SK-N-SH (cell line): Measurements from ENCODE around the gene DUS2. TPM values are rescaled to one million over a fixed set of nuclear protein-coding genes. Genes with fewer than 3 reads are reported as not detected.

Experiments used
- CTCF ChIA-PET: fragments of 300-600, 350-600 bp; formaldehyde crosslinking; extraction: SDS; loops from one replicate; lab custom pipeline; 2021; lab: Yijun Ruan, JAX
- POLR2A ChIA-PET: fragments of 350-600 bp; sonication (Branson Sonifier 250); formaldehyde crosslinking; extraction: SDS; loops from one replicate; lab custom pipeline; 2020; ENCODE audit warnings: antibody characterized with exemption, inconsistent platforms; lab: Yijun Ruan, JAX
- DNase-seq: peaks from one replicate; pipeline ENCODE4 v3.0.0; 2012
- H2AFZ ChIP-seq: fragments of 200-600 bp; sonication (generic); 2 replicates; pipeline ENCODE4 v1.8.1; 2016; ENCODE audit warnings: antibody characterized with exemption, mild to moderate bottlenecking, low read depth
- H3F3A ChIP-seq: fragments of 200-600 bp; sonication (generic); replicated peaks from 2 replicates; pipeline ENCODE3; 2016; ENCODE audit warnings: antibody characterized with exemption, mild to moderate bottlenecking; ENCODE audit not compliant: insufficient read depth
- H3K27ac ChIP-seq, 2 experiments: fragments of 200-500 bp in 1 of 2; fragments of 200-600 bp in 1 of 2; sonication (Bioruptor generic) in 1 of 2; sonication (generic), shearing (Covaris generic) in 1 of 2; 2 replicates each; pipeline versions ENCODE4 v1.5.1 to v1.6.1; 2014 to 2016; ENCODE audit warnings: low read depth in 2 of 2, inconsistent platforms in 1 of 2, low read length in 1 of 2, mild to moderate bottlenecking in 1 of 2, mixed read lengths in 1 of 2
- H3K27me3 ChIP-seq: fragments of 200-600 bp; sonication (generic), shearing (Covaris generic); 2 replicates; pipeline ENCODE4 v1.6.1; 2016; ENCODE audit warnings: mixed run types; ENCODE audit not compliant: insufficient read depth
- H3K36me3 ChIP-seq, 2 experiments: fragments of 200-500 bp in 1 of 2; fragments of 200-600 bp in 1 of 2; sonication (Bioruptor generic) in 1 of 2; sonication (generic) in 1 of 2; replicated peaks in 1 of 2; 2 replicates each; pipeline versions ENCODE3 to v1.5.1; 2014 to 2016; ENCODE audit warnings: low read length in 1 of 2, mild to moderate bottlenecking in 1 of 2; ENCODE audit not compliant: insufficient read depth in 2 of 2, control insufficient read depth in 1 of 2
- H3K4me1 ChIP-seq, 2 experiments: fragments of 200-500 bp in 1 of 2; fragments of 200-600 bp in 1 of 2; sonication (Bioruptor generic) in 1 of 2; sonication (generic), shearing (Covaris generic) in 1 of 2; 2 replicates each; pipeline versions ENCODE4 v1.5.1 to v1.6.1; 2014 to 2016; ENCODE audit warnings: low read depth in 1 of 2, low read length in 1 of 2, mixed run types in 1 of 2; ENCODE audit not compliant: insufficient read depth in 2 of 2, control insufficient read depth in 1 of 2
- H3K4me2 ChIP-seq: fragments of 200-600 bp; sonication (generic), shearing (Covaris generic); 2 replicates; pipeline ENCODE4 v1.6.1; 2017; ENCODE audit warnings: mixed run types
- H3K4me3 ChIP-seq, 2 experiments: fragments of 200-500 bp in 1 of 2; fragments of 200-600 bp in 1 of 2; sonication (Bioruptor generic) in 1 of 2; sonication (generic), shearing (Covaris generic) in 1 of 2; 2 replicates each; pipeline versions ENCODE4 v1.5.1 to v1.8.1; 2014 to 2016; ENCODE audit warnings: low read depth in 2 of 2, inconsistent platforms in 1 of 2, low read length in 1 of 2, mild to moderate bottlenecking in 1 of 2, mixed read lengths in 1 of 2, moderate library complexity in 1 of 2
- H3K79me2 ChIP-seq: fragments of 200-600 bp; sonication (generic); 2 replicates; pipeline ENCODE4 v1.8.1; 2017; ENCODE audit warnings: mild to moderate bottlenecking; ENCODE audit not compliant: insufficient read depth
- H3K9ac ChIP-seq: fragments of 200-600 bp; sonication (generic); 2 replicates; pipeline ENCODE4 v1.6.1; 2017; ENCODE audit warnings: mixed run types
- H3K9me2 ChIP-seq: fragments of 200-600 bp; sonication (generic); 2 replicates; pipeline ENCODE4 v1.6.1; 2017; ENCODE audit warnings: mixed run types
- H3K9me3 ChIP-seq: fragments of 200-600 bp; sonication (generic); 2 replicates; pipeline ENCODE4 v1.6.1; 2017; ENCODE audit warnings: mixed run types, mild to moderate bottlenecking, moderate library complexity
- H4K20me1 ChIP-seq: fragments of 200-600 bp; sonication (generic); 2 replicates; pipeline ENCODE4 v1.6.1; 2017; ENCODE audit warnings: mild to moderate bottlenecking, mixed run types; ENCODE audit not compliant: insufficient read depth
- CTCF ChIP-seq: fragments of 200-600 bp; sonication (generic); IDR thresholded peaks from 2 replicates; pipeline ENCODE4 v1.6.1; 2017; ENCODE audit warnings: antibody characterized with exemption, mild to moderate bottlenecking, moderate library complexity
- ELF1 ChIP-seq: IDR thresholded peaks from 2 replicates; pipeline ENCODE4 v1.4.0; 2012
- FOSL2 ChIP-seq: IDR thresholded peaks from 2 replicates; pipeline ENCODE4 v1.4.0; 2012; ENCODE audit warnings: low read depth, mild to moderate bottlenecking, moderate library complexity, borderline replicate concordance
- FOXJ3 ChIP-seq: sonication (generic); formaldehyde crosslinking; IDR thresholded peaks from 2 replicates; pipeline ENCODE4 v1.5.1; 2020; ENCODE audit warnings: mild to moderate bottlenecking, missing genetic modification reagents
- IRF3 ChIP-seq: fragments of 150-350 bp; IDR thresholded peaks from 2 replicates; pipeline ENCODE4 v1.6.1; 2016; ENCODE audit warnings: mild to moderate bottlenecking, low read depth, low read length
- JUND ChIP-seq: IDR thresholded peaks from 2 replicates; pipeline ENCODE4 v1.4.0; 2012
- NFIC ChIP-seq: IDR thresholded peaks from 2 replicates; pipeline ENCODE4 v1.4.0; 2012; ENCODE audit warnings: borderline replicate concordance
- NRF1 ChIP-seq: IDR thresholded peaks from 2 replicates; pipeline ENCODE4 v1.6.1; 2012; ENCODE audit warnings: low read depth, mild to moderate bottlenecking, low read length
- POLR2AphosphoS5 ChIP-seq: IDR thresholded peaks from 2 replicates; pipeline ENCODE4 v1.6.1; 2012; ENCODE audit warnings: low read depth, low read length
- RCOR1 ChIP-seq: fragments of 150-350 bp; IDR thresholded peaks from 2 replicates; pipeline ENCODE4 v1.6.1; 2017; ENCODE audit warnings: antibody characterized with exemption, low read length
- RXRA ChIP-seq: IDR thresholded peaks from 2 replicates; pipeline ENCODE4 v1.4.0; 2012; ENCODE audit warnings: low read depth, mild to moderate bottlenecking, borderline replicate concordance
- SMC3 ChIP-seq: IDR thresholded peaks from 2 replicates; pipeline ENCODE4 v1.6.1; 2012; ENCODE audit warnings: low read depth, low read length, improper control_type of control experiment
- TAF1 ChIP-seq: IDR thresholded peaks from 2 replicates; pipeline ENCODE4 v1.6.1; 2012; ENCODE audit warnings: low read depth, mild to moderate bottlenecking, low read length, moderate library complexity, borderline replicate concordance
- TCF12 ChIP-seq: IDR thresholded peaks from 2 replicates; pipeline ENCODE4 v1.4.0; 2012
- TEAD4 ChIP-seq: IDR thresholded peaks from 2 replicates; pipeline ENCODE4 v1.4.0; 2012; ENCODE audit warnings: mild to moderate bottlenecking, borderline replicate concordance; ENCODE audit not compliant: insufficient read depth
- YY1 ChIP-seq: IDR thresholded peaks from 2 replicates; pipeline ENCODE4 v1.4.0; 2012; ENCODE audit warnings: low read depth, mild to moderate bottlenecking
- WGBS: methylation state at CpG from one replicate; pipeline ENCODE4 v1.1.6; 2017; ENCODE audit warnings: low lambda C conversion rate; 5-methylcytosine and 5-hydroxymethylcytosine counted together
- polyA plus RNA-seq, 3 experiments: library from polyadenylated mRNA; depleted of rRNA; stranded (reverse); fragments of >200 nt; gene quantifications; 2 replicates each; pipeline ENCODE4 v1.2.3, GENCODE V29; 2012
- TF ChIP-seq, protein P1 (sequence below): fragments of 150-350 bp; IDR thresholded peaks from 2 replicates; pipeline ENCODE4 v1.6.1; 2017; ENCODE audit warnings: antibody characterized with exemption, low read length, low read depth, borderline replicate concordance
- TF ChIP-seq, protein P2 (sequence below): IDR thresholded peaks from 2 replicates; pipeline ENCODE4 v1.4.0; 2012; ENCODE audit warnings: low read depth, borderline replicate concordance

DUS2 gene
- polyA plus RNA-seq, 1 of the 3 experiments (the other 2 are of a cell fraction): 16.1 TPM

DNA sequence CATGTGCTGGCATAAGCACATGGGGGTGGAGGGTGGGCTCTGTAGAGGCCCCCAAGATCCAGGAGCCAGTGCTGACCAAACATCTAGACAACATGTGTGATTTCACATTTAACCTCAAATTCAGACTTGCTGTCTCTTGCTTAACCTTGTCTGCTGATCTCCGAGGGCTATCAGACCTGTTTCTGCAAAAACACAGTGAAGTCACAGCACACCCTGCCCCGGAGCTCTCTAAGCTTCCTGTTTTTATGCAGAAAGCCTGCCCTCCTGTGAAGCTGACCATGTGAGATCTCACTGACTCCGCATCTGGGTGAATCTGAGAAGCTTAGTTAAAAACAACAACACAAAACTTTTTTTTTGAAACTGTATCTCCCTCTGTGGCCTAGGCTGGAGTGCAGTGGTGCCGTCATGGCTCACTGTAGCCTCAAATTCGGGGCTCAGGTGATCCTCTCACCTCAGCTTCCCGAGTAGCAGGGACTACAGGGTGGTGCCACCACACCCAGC is 17.2 kb upstream of the DUS2 start:
- no peaks in the 10 kb centered on the region for H3K36me3 ChIP-seq
- TF ChIP-seq TAF1 (no peak), CTCF (no peak), YY1 (no peak), TCF12 (no peak), FOXJ3 (no peak), NRF1 (no peak), NFIC (no peak), JUND (no peak), TEAD4 (no peak)
- TF ChIP-seq, protein P1, sequence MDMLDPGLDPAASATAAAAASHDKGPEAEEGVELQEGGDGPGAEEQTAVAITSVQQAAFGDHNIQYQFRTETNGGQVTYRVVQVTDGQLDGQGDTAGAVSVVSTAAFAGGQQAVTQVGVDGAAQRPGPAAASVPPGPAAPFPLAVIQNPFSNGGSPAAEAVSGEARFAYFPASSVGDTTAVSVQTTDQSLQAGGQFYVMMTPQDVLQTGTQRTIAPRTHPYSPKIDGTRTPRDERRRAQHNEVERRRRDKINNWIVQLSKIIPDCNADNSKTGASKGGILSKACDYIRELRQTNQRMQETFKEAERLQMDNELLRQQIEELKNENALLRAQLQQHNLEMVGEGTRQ: no peak
- TF ChIP-seq, protein P2, sequence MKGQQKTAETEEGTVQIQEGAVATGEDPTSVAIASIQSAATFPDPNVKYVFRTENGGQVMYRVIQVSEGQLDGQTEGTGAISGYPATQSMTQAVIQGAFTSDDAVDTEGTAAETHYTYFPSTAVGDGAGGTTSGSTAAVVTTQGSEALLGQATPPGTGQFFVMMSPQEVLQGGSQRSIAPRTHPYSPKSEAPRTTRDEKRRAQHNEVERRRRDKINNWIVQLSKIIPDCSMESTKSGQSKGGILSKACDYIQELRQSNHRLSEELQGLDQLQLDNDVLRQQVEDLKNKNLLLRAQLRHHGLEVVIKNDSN: no peak
- H2AFZ ChIP-seq: no peak overlapping the region
- ChIA-PET CTCF (interaction anchor here (1.0 to 2.6 kb wide), 5 partner anchors 12 to 78 kb away, joined by 3 to 14 read pairs (median 4); no protein-coding TSS in a partner anchor), POLR2A (no interaction called here)
- no peaks in the 10 kb centered on the region for H3K4me1 ChIP-seq
- no peak overlapping the region for H3K4me3 ChIP-seq
- no peak overlapping the region for H3K4me2 ChIP-seq
- 60% methylated on average over 6 of the region's 6 CpGs for WGBS
- H3K79me2 ChIP-seq: no peaks in the 10 kb centered on the region
- H4K20me1 ChIP-seq: no peaks in the 10 kb centered on the region
- H3K27me3 ChIP-seq: no peaks in the 10 kb centered on the region
- no peaks in the 10 kb centered on the region for H3F3A ChIP-seq
- H3K9me3 ChIP-seq: no peaks in the 10 kb centered on the region
- no peak overlapping the region for H3K9ac ChIP-seq
- no peak overlapping the region for H3K27ac ChIP-seq
- H3K9me2 ChIP-seq: no peaks in the 10 kb centered on the region
- DNase-seq: no peak

DNA sequence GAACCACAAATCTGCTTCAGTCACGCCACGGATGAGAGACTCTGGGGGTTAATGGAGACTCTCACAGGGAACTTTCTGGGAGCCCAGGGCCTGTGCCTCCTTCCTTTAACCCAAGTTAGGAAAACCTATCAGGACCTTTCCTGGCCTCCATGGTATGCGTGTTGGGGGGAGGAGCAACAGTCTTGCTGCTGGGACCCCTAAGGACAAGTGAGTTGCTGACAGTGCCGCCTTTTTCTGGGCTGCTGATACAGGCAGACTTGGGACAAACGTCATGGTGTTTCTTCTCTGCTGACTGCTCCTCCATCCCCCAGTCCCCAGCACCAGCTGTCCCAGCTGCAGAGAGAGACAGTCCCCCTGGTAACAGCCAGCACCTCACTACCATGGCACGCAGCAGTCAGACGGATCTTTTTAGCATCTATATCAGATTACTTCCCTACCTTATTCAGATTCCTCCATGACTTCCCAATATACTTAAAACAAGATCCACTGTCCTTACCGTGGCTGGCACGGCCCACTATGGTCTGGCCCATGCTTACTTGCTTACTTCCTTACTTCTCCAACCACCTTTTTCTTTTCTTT is 13.8 kb upstream of the DUS2 start:
- Histone ChIP-seq H3K9me3 (no peaks in the 10 kb centered on the region), H3K4me2 (no peak overlapping the region), H2AFZ (no peak overlapping the region), H3K4me3 (no peak overlapping the region), H3K9me2 (no peaks in the 10 kb centered on the region), H3K79me2 (no peaks in the 10 kb centered on the region), H3K27ac (no peak overlapping the region), H3F3A (no peaks in the 10 kb centered on the region), H4K20me1 (no peaks in the 10 kb centered on the region), H3K36me3 (no peaks in the 10 kb centered on the region), H3K4me1 (no peaks in the 10 kb centered on the region), H3K27me3 (no peaks in the 10 kb centered on the region), H3K9ac (no peak overlapping the region)
- no peak for TF ChIP-seq RCOR1
- no peak for TF ChIP-seq FOSL2
- no peak for TF ChIP-seq CTCF
- TF ChIP-seq RXRA: no peak
- TF ChIP-seq, protein P2: no peak
- no peak for TF ChIP-seq IRF3
- TF ChIP-seq TAF1: no peak
- TF ChIP-seq YY1: no peak
- TF ChIP-seq SMC3: no peak
- no peak for TF ChIP-seq POLR2AphosphoS5
- no peak for TF ChIP-seq ELF1
- POLR2A ChIA-PET: no interaction called here
- CTCF ChIA-PET: interaction anchor here (1.0 kb wide), 1 partner anchor 17 kb away, joined by 3 read pairs; no protein-coding TSS in a partner anchor
- DNase-seq: no peak
- 53% methylated on average over 7 of the region's 9 CpGs for WGBS
